Measurements from ENCODE around the gene HIVEP3.
A peak's percentile ranks its signal among the peaks of the same experiment; 100 is the strongest.

Gene HIVEP3

GRCh38 chr1:41510531-41511238, 408.0 kb downstream of the HIVEP3 start:
- Histone ChIP-seq H3K4me3 (ENCODE audit: low read length) (no peak overlapping the region), H3K4me1 (ENCODE audit: control insufficient read depth, insufficient read depth, low read length) (peaks cover 1% of the 10 kb centered on the region), H3K36me3 (ENCODE audit: control insufficient read depth, insufficient read depth, low read length) (no peaks in the 10 kb centered on the region), H3K27ac (ENCODE audit: low read depth, low read length) (no peak overlapping the region), H3K27me3 (ENCODE audit: control insufficient read depth, insufficient read depth, low read length) (peaks cover 1% of the 10 kb centered on the region), H3K9ac (ENCODE audit: low read length) (no peak overlapping the region)

GRCh38 chr1:41509270-41509671, 409.5 kb downstream of the HIVEP3 start:
- Histone ChIP-seq H3K36me3 (ENCODE audit: control insufficient read depth, insufficient read depth, low read length) (no peaks in the 10 kb centered on the region), H3K4me1 (ENCODE audit: control insufficient read depth, insufficient read depth, low read length) (no peaks in the 10 kb centered on the region), H3K9ac (ENCODE audit: low read length) (no peak overlapping the region), H3K27me3 (ENCODE audit: control insufficient read depth, insufficient read depth, low read length) (no peaks in the 10 kb centered on the region), H3K4me3 (ENCODE audit: low read length) (no peak overlapping the region), H3K27ac (ENCODE audit: low read depth, low read length) (no peak overlapping the region)

DNA sequence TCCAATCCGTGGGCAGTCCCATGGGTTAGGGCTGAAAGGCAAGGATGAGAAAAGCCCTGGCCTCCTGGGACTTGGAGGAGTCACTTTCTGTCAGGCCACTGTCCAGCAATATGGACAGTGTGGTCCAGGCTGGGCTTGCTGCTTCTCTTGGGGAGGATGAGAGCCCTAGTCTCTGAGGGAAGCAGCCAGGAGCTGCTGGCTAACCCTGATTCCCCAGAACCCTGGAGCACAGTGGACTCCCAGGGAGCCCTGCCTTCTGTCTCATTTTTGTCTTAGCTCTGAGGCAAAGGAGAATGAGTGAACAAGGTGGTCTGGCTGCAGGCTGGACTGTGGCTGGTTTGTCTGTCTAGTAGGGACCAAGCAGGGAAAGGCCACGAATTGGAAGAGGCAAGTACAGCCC, 410.4 kb downstream of the HIVEP3 start:
- no peak overlapping the region for H3K27ac ChIP-seq (ENCODE audit: low read depth, low read length)
- H3K9ac ChIP-seq (ENCODE audit: low read length), result no peak overlapping the region
- H3K4me3 ChIP-seq (ENCODE audit: low read length), result no peak overlapping the region
- no peaks in the 10 kb centered on the region for H3K27me3 ChIP-seq (ENCODE audit: control insufficient read depth, insufficient read depth, low read length)
- no peaks in the 10 kb centered on the region for H3K36me3 ChIP-seq (ENCODE audit: control insufficient read depth, insufficient read depth, low read length)
- H3K4me1 ChIP-seq (ENCODE audit: control insufficient read depth, insufficient read depth, low read length), result no peaks in the 10 kb centered on the region

GRCh38 chr1:41507836-41508235, 410.9 kb downstream of the HIVEP3 start:
- no peak overlapping the region for H3K4me3 ChIP-seq (ENCODE audit: low read length)
- no peak overlapping the region for H3K27ac ChIP-seq (ENCODE audit: low read depth, low read length)
- no peaks in the 10 kb centered on the region for H3K36me3 ChIP-seq (ENCODE audit: control insufficient read depth, insufficient read depth, low read length)
- no peak overlapping the region for H3K9ac ChIP-seq (ENCODE audit: low read length)
- H3K27me3 ChIP-seq (ENCODE audit: control insufficient read depth, insufficient read depth, low read length), result no peaks in the 10 kb centered on the region
- no peaks in the 10 kb centered on the region for H3K4me1 ChIP-seq (ENCODE audit: control insufficient read depth, insufficient read depth, low read length)

- no peaks in the 10 kb centered on the region for H3K4me1 ChIP-seq (ENCODE audit: control insufficient read depth, insufficient read depth, low read length)
- no peaks in the 10 kb centered on the region for H3K27me3 ChIP-seq (ENCODE audit: control insufficient read depth, insufficient read depth, low read length)
- no peak overlapping the region for H3K27ac ChIP-seq (ENCODE audit: low read depth, low read length)
- H3K36me3 ChIP-seq (ENCODE audit: control insufficient read depth, insufficient read depth, low read length), result no peaks in the 10 kb centered on the region
- no peak overlapping the region for H3K4me3 ChIP-seq (ENCODE audit: low read length)
- no peak overlapping the region for H3K9ac ChIP-seq (ENCODE audit: low read length)
These were observed 411.5 kb downstream of the HIVEP3 start for GRCh38 chr1:41507110-41507720.

- Histone ChIP-seq H3K4me3 (ENCODE audit: low read length) (no peak overlapping the region), H3K27ac (ENCODE audit: low read depth, low read length) (no peak overlapping the region), H3K27me3 (ENCODE audit: control insufficient read depth, insufficient read depth, low read length) (no peaks in the 10 kb centered on the region), H3K36me3 (ENCODE audit: control insufficient read depth, insufficient read depth, low read length) (no peaks in the 10 kb centered on the region), H3K4me1 (ENCODE audit: control insufficient read depth, insufficient read depth, low read length) (peaks cover 7% of the 10 kb centered on the region), H3K9ac (ENCODE audit: low read length) (no peak overlapping the region)
These were observed 414.3 kb downstream of the HIVEP3 start for GRCh38 chr1:41504114-41505035.

GRCh38 chr1:41503538-41504113, 415.1 kb downstream of the HIVEP3 start:
- no peak overlapping the region for H3K4me3 ChIP-seq (ENCODE audit: low read length)
- no peaks in the 10 kb centered on the region for H3K36me3 ChIP-seq (ENCODE audit: control insufficient read depth, insufficient read depth, low read length)
- no peak overlapping the region for H3K9ac ChIP-seq (ENCODE audit: low read length)
- H3K27ac ChIP-seq (ENCODE audit: low read depth, low read length), result no peak overlapping the region
- peaks cover 7% of the 10 kb centered on the region for H3K4me1 ChIP-seq (ENCODE audit: control insufficient read depth, insufficient read depth, low read length)
- no peaks in the 10 kb centered on the region for H3K27me3 ChIP-seq (ENCODE audit: control insufficient read depth, insufficient read depth, low read length)

GRCh38 chr1:41502912-41503311, 415.8 kb downstream of the HIVEP3 start:
- Histone ChIP-seq H3K9ac (ENCODE audit: low read length) (no peak overlapping the region), H3K27me3 (ENCODE audit: control insufficient read depth, insufficient read depth, low read length) (no peaks in the 10 kb centered on the region), H3K4me3 (ENCODE audit: low read length) (no peak overlapping the region), H3K4me1 (ENCODE audit: control insufficient read depth, insufficient read depth, low read length) (peaks cover 7% of the 10 kb centered on the region), H3K36me3 (ENCODE audit: control insufficient read depth, insufficient read depth, low read length) (no peaks in the 10 kb centered on the region), H3K27ac (ENCODE audit: low read depth, low read length) (no peak overlapping the region)

GRCh38 chr1:41501581-41501980, 417.1 kb downstream of the HIVEP3 start:
- Histone ChIP-seq H3K4me1 (ENCODE audit: control insufficient read depth, insufficient read depth, low read length) (peaks cover 11% of the 10 kb centered on the region), H3K36me3 (ENCODE audit: control insufficient read depth, insufficient read depth, low read length) (no peaks in the 10 kb centered on the region), H3K9ac (ENCODE audit: low read length) (no peak overlapping the region), H3K27ac (ENCODE audit: low read depth, low read length) (peak overlapping the region; percentile 16), H3K4me3 (ENCODE audit: low read length) (no peak overlapping the region), H3K27me3 (ENCODE audit: control insufficient read depth, insufficient read depth, low read length) (no peaks in the 10 kb centered on the region)

DNA sequence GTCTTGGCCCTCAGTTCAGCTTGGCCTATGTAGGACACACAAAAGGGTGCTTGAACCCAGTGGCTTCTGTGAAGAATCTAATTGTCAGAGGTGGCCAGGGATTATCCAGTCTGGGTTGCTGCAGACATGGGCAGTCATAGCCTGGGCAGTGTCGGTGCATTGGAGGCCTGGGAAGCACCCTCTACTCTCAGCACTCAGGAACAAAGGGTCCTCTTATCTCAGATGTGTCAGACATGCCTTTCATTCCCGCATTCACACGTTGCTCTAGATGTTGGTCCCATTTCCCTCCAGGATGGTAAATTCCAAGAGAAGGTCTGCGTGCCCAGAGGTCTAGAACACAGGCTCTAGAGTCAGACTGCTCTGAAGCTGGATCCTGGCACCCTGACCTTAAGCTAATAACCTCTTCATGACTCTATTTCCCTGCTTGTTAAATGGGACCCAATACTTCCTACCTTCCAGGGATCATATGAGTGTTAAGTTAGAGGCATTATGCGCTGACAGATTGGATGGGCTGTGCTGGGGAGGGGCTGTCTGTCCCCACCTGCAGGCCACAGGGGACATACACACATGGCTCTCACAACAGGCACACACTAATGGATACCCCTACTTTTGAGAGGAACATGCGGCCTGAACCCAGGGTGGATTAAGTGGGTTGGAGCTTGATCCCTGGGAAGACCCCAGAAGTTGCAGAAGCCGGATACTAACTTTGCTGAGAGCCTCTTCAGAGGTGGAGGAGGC, 417.8 kb downstream of the HIVEP3 start:
- no peak overlapping the region for H3K4me3 ChIP-seq (ENCODE audit: low read length)
- no peaks in the 10 kb centered on the region for H3K27me3 ChIP-seq (ENCODE audit: control insufficient read depth, insufficient read depth, low read length)
- H3K9ac ChIP-seq (ENCODE audit: low read length), result no peak overlapping the region
- H3K4me1 ChIP-seq (ENCODE audit: control insufficient read depth, insufficient read depth, low read length), result peaks cover 14% of the 10 kb centered on the region
- H3K27ac ChIP-seq (ENCODE audit: low read depth, low read length), result peak overlapping the region; percentile 65
- H3K36me3 ChIP-seq (ENCODE audit: control insufficient read depth, insufficient read depth, low read length), result no peaks in the 10 kb centered on the region

DNA sequence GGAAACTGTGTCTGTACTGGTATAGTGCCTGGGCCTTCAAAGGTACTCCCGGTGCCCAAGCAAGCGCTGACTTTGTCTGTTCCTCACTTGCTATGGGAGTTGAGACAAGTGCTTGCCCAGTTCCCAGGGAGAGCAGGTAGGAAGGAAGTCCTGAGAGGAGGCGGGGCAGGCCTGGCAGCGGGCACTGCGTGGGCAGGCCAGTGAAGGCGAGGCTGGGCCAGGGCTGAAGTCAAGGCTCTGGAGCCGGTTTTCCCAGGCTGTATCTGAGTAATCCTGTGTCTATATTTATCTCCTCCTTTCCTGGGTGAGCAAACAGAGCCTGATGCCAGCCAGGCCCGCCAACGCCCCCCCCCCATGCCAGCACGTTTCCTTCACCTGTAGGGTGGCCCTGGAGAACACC, 418.3 kb downstream of the HIVEP3 start:
- no peak overlapping the region for H3K9ac ChIP-seq (ENCODE audit: low read length)
- H3K27ac ChIP-seq (ENCODE audit: low read depth, low read length), result peak overlapping the region; percentile 65
- H3K4me3 ChIP-seq (ENCODE audit: low read length), result no peak overlapping the region
- H3K27me3 ChIP-seq (ENCODE audit: control insufficient read depth, insufficient read depth, low read length), result no peaks in the 10 kb centered on the region
- no peaks in the 10 kb centered on the region for H3K36me3 ChIP-seq (ENCODE audit: control insufficient read depth, insufficient read depth, low read length)
- H3K4me1 ChIP-seq (ENCODE audit: control insufficient read depth, insufficient read depth, low read length), result peaks cover 18% of the 10 kb centered on the region

DNA sequence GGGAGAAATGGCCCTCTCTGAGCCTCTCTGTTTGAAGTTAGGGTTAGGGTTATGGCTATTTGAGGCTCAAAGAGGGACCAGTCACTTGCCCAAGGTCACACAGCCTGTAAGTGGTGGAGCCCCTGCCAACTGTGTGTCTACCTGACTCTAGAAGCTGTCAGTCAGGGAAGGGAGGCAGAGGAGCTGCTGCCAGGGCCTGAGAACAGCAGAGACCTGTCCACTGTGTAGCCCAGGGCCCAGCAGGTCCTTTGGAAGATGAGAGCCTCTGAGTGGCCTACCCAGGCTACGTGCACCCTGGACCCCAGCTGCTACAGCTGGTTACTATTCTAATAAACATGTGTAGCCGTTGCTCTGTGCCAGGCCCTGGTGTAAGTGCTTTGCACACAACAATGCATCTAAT, 419.1 kb downstream of the HIVEP3 start:
- no peak overlapping the region for H3K9ac ChIP-seq (ENCODE audit: low read length)
- peaks cover 19% of the 10 kb centered on the region for H3K4me1 ChIP-seq (ENCODE audit: control insufficient read depth, insufficient read depth, low read length)
- no peak overlapping the region for H3K27ac ChIP-seq (ENCODE audit: low read depth, low read length)
- peaks cover 4% of the 10 kb centered on the region for H3K27me3 ChIP-seq (ENCODE audit: control insufficient read depth, insufficient read depth, low read length)
- no peak overlapping the region for H3K4me3 ChIP-seq (ENCODE audit: low read length)
- no peaks in the 10 kb centered on the region for H3K36me3 ChIP-seq (ENCODE audit: control insufficient read depth, insufficient read depth, low read length)

Data from rectal smooth muscle tissue (tissue), 1 donor.